Measurements from ENCODE around the gene CACNA1D. TPM values are rescaled to one million over a fixed set of nuclear protein-coding genes. Genes with fewer than 3 reads are reported as not detected.

The CACNA1D gene
- total and polyA plus RNA-seq, 2 donors (not counting 1 experiment from before 2014, with no cell fraction given): 0.17 to 0.37 TPM

GRCh38 chr3:53690521-53690920 is 196.1 kb downstream of the CACNA1D start:
- no peaks in the 10 kb centered on the region for H3K36me3 ChIP-seq (ENCODE audit: control insufficient read depth, insufficient read depth, low read length)
- H3K27ac ChIP-seq (ENCODE audit: insufficient read depth, low read length): no peak overlapping the region
- no peak for DNase-seq (ENCODE audit: low read depth in 2 of 2)
- TF ChIP-seq EZH2 (IDR thresholded peaks at IDR 0.05; ENCODE audit: low read length, missing control alignments): no peak
- TF ChIP-seq CTCF (conservative IDR thresholded peaks at IDR 0.05 in 1 of 2, IDR thresholded peaks at IDR 0.05 in 1 of 2; ENCODE audit: low read depth in 1 of 2, low read length in 2 of 2): no peak
- no peak overlapping the region for H2AFZ ChIP-seq (ENCODE audit: low read length)
- no peak overlapping the region for H3K9ac ChIP-seq (ENCODE audit: insufficient read depth, low read length)
- no peak overlapping the region for H3K4me3 ChIP-seq (replicated peaks in 1 of 4; ENCODE audit: control extremely low read depth in 1 of 4, insufficient read depth in 1 of 4, low read depth in 3 of 4, low read length in 4 of 4)
- H3K27me3 ChIP-seq (ENCODE audit: control insufficient read depth, insufficient read depth, low read length): no peaks in the 10 kb centered on the region
- H3K4me2 ChIP-seq (ENCODE audit: extremely low read depth, insufficient read depth, low read length): no peak overlapping the region
- H3K79me2 ChIP-seq (ENCODE audit: control insufficient read depth, insufficient read depth, low read length): no peaks in the 10 kb centered on the region
- H3K4me1 ChIP-seq (ENCODE audit: control insufficient read depth, extremely low read depth, insufficient read depth, low read length): no peaks in the 10 kb centered on the region
- H4K20me1 ChIP-seq (ENCODE audit: control insufficient read depth, extremely low read depth, insufficient read depth, low read length): no peaks in the 10 kb centered on the region
- H3K9me3 ChIP-seq (ENCODE audit: control insufficient read depth, insufficient read depth, low read depth, low read length): no peaks in the 10 kb centered on the region

GRCh38 chr3:53691349-53691748 is 196.9 kb downstream of the CACNA1D start:
- H3K4me3 ChIP-seq (replicated peaks in 1 of 4; ENCODE audit: control extremely low read depth in 1 of 4, insufficient read depth in 1 of 4, low read depth in 3 of 4, low read length in 4 of 4): no peak overlapping the region
- H2AFZ ChIP-seq (ENCODE audit: low read length): no peak overlapping the region
- H3K9me3 ChIP-seq (ENCODE audit: control insufficient read depth, insufficient read depth, low read depth, low read length): no peaks in the 10 kb centered on the region
- H3K4me2 ChIP-seq (ENCODE audit: extremely low read depth, insufficient read depth, low read length): no peak overlapping the region
- no peak for DNase-seq (ENCODE audit: low read depth in 2 of 2)
- H3K79me2 ChIP-seq (ENCODE audit: control insufficient read depth, insufficient read depth, low read length): no peaks in the 10 kb centered on the region
- no peak overlapping the region for H3K27ac ChIP-seq (ENCODE audit: insufficient read depth, low read length)
- no peak for TF ChIP-seq EZH2 (IDR thresholded peaks at IDR 0.05; ENCODE audit: low read length, missing control alignments)
- no peak for TF ChIP-seq CTCF (conservative IDR thresholded peaks at IDR 0.05 in 1 of 2, IDR thresholded peaks at IDR 0.05 in 1 of 2; ENCODE audit: low read depth in 1 of 2, low read length in 2 of 2)
- H3K4me1 ChIP-seq (ENCODE audit: control insufficient read depth, extremely low read depth, insufficient read depth, low read length): no peaks in the 10 kb centered on the region
- H3K27me3 ChIP-seq (ENCODE audit: control insufficient read depth, insufficient read depth, low read length): no peaks in the 10 kb centered on the region
- no peaks in the 10 kb centered on the region for H3K36me3 ChIP-seq (ENCODE audit: control insufficient read depth, insufficient read depth, low read length)
- H3K9ac ChIP-seq (ENCODE audit: insufficient read depth, low read length): no peak overlapping the region
- H4K20me1 ChIP-seq (ENCODE audit: control insufficient read depth, extremely low read depth, insufficient read depth, low read length): no peaks in the 10 kb centered on the region

GRCh38 chr3:53691885-53692284 is 197.5 kb downstream of the CACNA1D start:
- H4K20me1 ChIP-seq (ENCODE audit: control insufficient read depth, extremely low read depth, insufficient read depth, low read length): no peaks in the 10 kb centered on the region
- no peaks in the 10 kb centered on the region for H3K36me3 ChIP-seq (ENCODE audit: control insufficient read depth, insufficient read depth, low read length)
- H3K9me3 ChIP-seq (ENCODE audit: control insufficient read depth, insufficient read depth, low read depth, low read length): no peaks in the 10 kb centered on the region
- no peak for DNase-seq (ENCODE audit: low read depth in 2 of 2)
- H3K4me3 ChIP-seq (replicated peaks in 1 of 4; ENCODE audit: control extremely low read depth in 1 of 4, insufficient read depth in 1 of 4, low read depth in 3 of 4, low read length in 4 of 4): no peak overlapping the region
- no peak overlapping the region for H3K27ac ChIP-seq (ENCODE audit: insufficient read depth, low read length)
- no peaks in the 10 kb centered on the region for H3K79me2 ChIP-seq (ENCODE audit: control insufficient read depth, insufficient read depth, low read length)
- no peaks in the 10 kb centered on the region for H3K4me1 ChIP-seq (ENCODE audit: control insufficient read depth, extremely low read depth, insufficient read depth, low read length)
- no peak overlapping the region for H3K9ac ChIP-seq (ENCODE audit: insufficient read depth, low read length)
- H3K4me2 ChIP-seq (ENCODE audit: extremely low read depth, insufficient read depth, low read length): no peak overlapping the region
- no peaks in the 10 kb centered on the region for H3K27me3 ChIP-seq (ENCODE audit: control insufficient read depth, insufficient read depth, low read length)
- H2AFZ ChIP-seq (ENCODE audit: low read length): no peak overlapping the region
- TF ChIP-seq CTCF (conservative IDR thresholded peaks at IDR 0.05 in 1 of 2, IDR thresholded peaks at IDR 0.05 in 1 of 2; ENCODE audit: low read depth in 1 of 2, low read length in 2 of 2) (no peak), EZH2 (IDR thresholded peaks at IDR 0.05; ENCODE audit: low read length, missing control alignments) (no peak)
